Middle frontal gyrus (tissue), 1 donor: ENCODE measurements around the gene SIK3.
"Not testable (repeated sequence)": the region's sequence is repeated elsewhere in the genome, so short reads cannot be mapped to it uniquely, and the experiment has no call there.

Experiments
- DNase-seq: peaks from one replicate; pipeline ENCODE4 v3.0.0-alpha.2; 2015; ENCODE audit warnings: low spot score; ENCODE audit errors: extremely low spot score

Gene SIK3

GRCh38 chr11:117050121-117050520 is 48.1 kb downstream of the SIK3 start:
- DNase-seq = not testable (repeated sequence)

GRCh38 chr11:117046627-117047026 is 51.6 kb downstream of the SIK3 start:
- not testable (repeated sequence) for DNase-seq

GRCh38 chr11:117045956-117046355 is 52.3 kb downstream of the SIK3 start:
- DNase-seq = peak; percentile 47

GRCh38 chr11:117045196-117045595 is 53.0 kb downstream of the SIK3 start:
- DNase-seq = no peak

GRCh38 chr11:117044287-117045035 is 53.8 kb downstream of the SIK3 start:
- DNase-seq = no peak

- no peak for DNase-seq
Measured at GRCh38 chr11:117042689-117043088, 55.5 kb downstream of the SIK3 start.

GRCh38 chr11:117039900-117040299 is 58.3 kb downstream of the SIK3 start:
- DNase-seq = no peak

GRCh38 chr11:117039270-117039669 is 59.0 kb downstream of the SIK3 start:
- no peak for DNase-seq

GRCh38 chr11:117037975-117038350 is 60.3 kb downstream of the SIK3 start:
- no peak for DNase-seq

- no peak for DNase-seq
Measured at GRCh38 chr11:117037279-117037974, 60.8 kb downstream of the SIK3 start.

- DNase-seq = no peak
Measured at GRCh38 chr11:117034901-117035300, 63.3 kb downstream of the SIK3 start.

- DNase-seq = peak; percentile 20
Measured at GRCh38 chr11:117026593-117027330, 71.5 kb downstream of the SIK3 start.

- not testable (repeated sequence) for DNase-seq
Measured at GRCh38 chr11:117023707-117024106, 74.5 kb downstream of the SIK3 start.

GRCh38 chr11:117023178-117023577 is 75.0 kb downstream of the SIK3 start:
- no peak for DNase-seq

GRCh38 chr11:117022526-117022925 is 75.7 kb downstream of the SIK3 start:
- no peak for DNase-seq

GRCh38 chr11:117020869-117021564 is 77.2 kb downstream of the SIK3 start:
- DNase-seq = no peak

GRCh38 chr11:117020287-117020686 is 77.9 kb downstream of the SIK3 start:
- DNase-seq = no peak

GRCh38 chr11:117019871-117020270 is 78.4 kb downstream of the SIK3 start:
- no peak for DNase-seq

GRCh38 chr11:117017456-117017855 is 80.8 kb downstream of the SIK3 start:
- no peak for DNase-seq

GRCh38 chr11:117016747-117017146 is 81.5 kb downstream of the SIK3 start:
- no peak for DNase-seq

GRCh38 chr11:117016246-117016645 is 82.0 kb downstream of the SIK3 start:
- DNase-seq = no peak

- DNase-seq = no peak
Measured at GRCh38 chr11:117011541-117011898, 86.7 kb downstream of the SIK3 start.
